Measurements from ENCODE around the gene FASN.

FASN gene

DNA sequence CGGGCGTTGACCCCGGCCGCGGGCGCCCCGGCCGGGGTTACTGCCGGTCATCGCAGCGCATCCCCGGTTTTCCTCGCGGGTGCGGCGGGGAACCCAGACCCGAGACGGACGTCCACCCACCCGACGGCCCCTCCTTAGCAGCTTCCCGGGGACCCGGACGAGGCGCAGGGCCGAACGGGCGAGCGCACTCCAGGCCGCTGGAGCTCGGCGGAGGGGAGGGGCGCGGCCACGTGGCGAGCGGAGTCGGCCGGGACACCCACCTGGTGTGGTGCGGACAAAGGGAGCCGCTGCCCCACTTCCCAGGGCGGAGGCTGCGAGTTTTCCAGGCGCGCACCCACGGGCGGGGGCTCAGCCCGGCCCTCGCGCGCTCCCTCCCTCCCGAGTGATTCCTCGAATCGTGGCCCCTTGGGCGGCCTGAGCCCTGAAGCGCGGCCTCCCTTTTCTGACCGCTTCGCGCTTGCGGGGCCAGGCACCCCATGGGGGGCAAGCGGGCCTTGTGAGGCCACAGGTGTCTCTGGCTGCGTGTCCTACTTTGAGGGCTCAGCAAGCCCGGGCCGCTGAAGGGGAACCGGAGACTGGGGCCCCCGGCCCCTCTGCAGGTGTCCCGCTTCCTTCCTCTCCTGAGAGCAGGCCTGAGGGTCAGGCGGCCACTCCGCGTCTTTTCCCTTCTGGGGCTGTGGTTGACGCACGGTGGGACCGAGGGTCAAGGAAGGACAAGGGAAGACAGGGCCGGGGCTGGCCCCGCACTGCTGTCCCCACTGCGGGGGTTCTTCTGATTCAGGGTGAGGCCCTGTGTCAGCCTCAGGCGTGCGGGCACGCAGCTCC is 1.1 kb upstream of the FASN start:
- Histone ChIP-seq H3K4me3 (ENCODE audit: low read depth, low read length) (peak overlapping the region; percentile 57), H3K79me2 (peaks cover 13% of the 10 kb centered on the region), H3K27me3 (ENCODE audit: control insufficient read depth, insufficient read depth, low read length) (no peaks in the 10 kb centered on the region), H3K4me1 (peaks cover 31% of the 10 kb centered on the region), H3K9ac (no peak overlapping the region), H3K27ac (peak overlapping the region; percentile 67), H3K4me2 (ENCODE audit: low read length) (peak overlapping the region; percentile 93), H2AFZ (peak overlapping the region; percentile 75), H3K9me3 (ENCODE audit: control insufficient read depth, low read length) (no peaks in the 10 kb centered on the region), H3K36me3 (ENCODE audit: control insufficient read depth, insufficient read depth, low read length) (no peaks in the 10 kb centered on the region)
- TF ChIP-seq, protein P1, sequence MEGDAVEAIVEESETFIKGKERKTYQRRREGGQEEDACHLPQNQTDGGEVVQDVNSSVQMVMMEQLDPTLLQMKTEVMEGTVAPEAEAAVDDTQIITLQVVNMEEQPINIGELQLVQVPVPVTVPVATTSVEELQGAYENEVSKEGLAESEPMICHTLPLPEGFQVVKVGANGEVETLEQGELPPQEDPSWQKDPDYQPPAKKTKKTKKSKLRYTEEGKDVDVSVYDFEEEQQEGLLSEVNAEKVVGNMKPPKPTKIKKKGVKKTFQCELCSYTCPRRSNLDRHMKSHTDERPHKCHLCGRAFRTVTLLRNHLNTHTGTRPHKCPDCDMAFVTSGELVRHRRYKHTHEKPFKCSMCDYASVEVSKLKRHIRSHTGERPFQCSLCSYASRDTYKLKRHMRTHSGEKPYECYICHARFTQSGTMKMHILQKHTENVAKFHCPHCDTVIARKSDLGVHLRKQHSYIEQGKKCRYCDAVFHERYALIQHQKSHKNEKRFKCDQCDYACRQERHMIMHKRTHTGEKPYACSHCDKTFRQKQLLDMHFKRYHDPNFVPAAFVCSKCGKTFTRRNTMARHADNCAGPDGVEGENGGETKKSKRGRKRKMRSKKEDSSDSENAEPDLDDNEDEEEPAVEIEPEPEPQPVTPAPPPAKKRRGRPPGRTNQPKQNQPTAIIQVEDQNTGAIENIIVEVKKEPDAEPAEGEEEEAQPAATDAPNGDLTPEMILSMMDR (IDR thresholded peaks at IDR 0.05), result no peak

GRCh38 chr17:82097919-82098168 is 192 bp downstream of the FASN start:
- Histone ChIP-seq H3K4me1 (peaks cover 25% of the 10 kb centered on the region), H3K9ac (peak overlapping the region; percentile 50)

DNA sequence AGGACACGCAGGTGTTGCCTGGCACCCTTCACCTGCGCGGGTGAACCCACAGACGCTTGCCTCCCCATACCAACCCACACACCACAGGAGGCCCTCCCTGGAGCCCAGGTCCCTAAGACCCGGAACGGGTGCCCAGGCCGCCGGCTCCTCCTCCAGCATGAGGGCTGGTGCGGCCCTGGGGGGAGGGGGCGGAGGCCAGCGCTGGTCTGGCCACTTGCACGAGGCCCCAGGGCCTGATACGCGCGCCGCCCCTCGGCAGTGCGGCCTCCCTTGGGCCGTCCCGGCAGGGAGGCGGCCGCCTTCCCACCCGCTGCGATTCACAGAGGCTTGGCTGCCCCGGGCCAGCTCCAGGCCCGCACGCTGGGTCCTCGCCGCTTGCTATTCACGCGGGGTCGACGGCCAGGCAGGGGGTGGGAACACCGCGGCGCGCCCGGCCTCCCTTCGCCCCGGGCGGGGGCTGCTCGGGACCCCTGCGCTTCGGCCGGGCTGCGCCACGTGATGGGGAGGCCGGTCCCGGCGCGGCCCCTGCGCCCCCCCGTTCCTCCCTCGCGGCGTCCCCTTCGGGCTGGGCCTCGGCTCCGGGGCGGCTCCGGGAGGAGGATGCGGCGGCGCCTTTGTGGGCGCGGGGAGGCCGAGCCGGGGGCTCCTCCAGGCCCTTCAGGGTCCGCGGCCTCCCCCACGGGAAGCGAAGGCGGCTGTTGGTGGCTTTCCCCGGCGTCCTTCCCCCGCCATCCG is 685 bp downstream of the FASN start:
- Histone ChIP-seq H3K27me3 (ENCODE audit: control insufficient read depth, insufficient read depth, low read length) (no peaks in the 10 kb centered on the region), H2AFZ (peak overlapping the region; percentile 82), H3K79me2 (peaks cover 13% of the 10 kb centered on the region), H3K4me1 (peaks cover 25% of the 10 kb centered on the region), H3K27ac (peak overlapping the region; percentile 47), H3K9me3 (ENCODE audit: control insufficient read depth, low read length) (no peaks in the 10 kb centered on the region), H3K36me3 (ENCODE audit: control insufficient read depth, insufficient read depth, low read length) (no peaks in the 10 kb centered on the region), H3K4me2 (ENCODE audit: low read length) (peak overlapping the region; percentile 89), H3K9ac (peak overlapping the region; percentile 50), H3K4me3 (ENCODE audit: low read depth, low read length) (peak overlapping the region; percentile 64)
- TF ChIP-seq, protein P1 (IDR thresholded peaks at IDR 0.05), result no peak

More at GRCh38 chr17:82097919-82098168, 192 bp downstream of the FASN start:
- H3K9me3 ChIP-seq (ENCODE audit: control insufficient read depth, low read length), result no peaks in the 10 kb centered on the region
- no peaks in the 10 kb centered on the region for H3K27me3 ChIP-seq (ENCODE audit: control insufficient read depth, insufficient read depth, low read length)
- H3K27ac ChIP-seq, result peak overlapping the region; percentile 47
- H2AFZ ChIP-seq, result peak overlapping the region; percentile 82
- no peaks in the 10 kb centered on the region for H3K36me3 ChIP-seq (ENCODE audit: control insufficient read depth, insufficient read depth, low read length)
- peak overlapping the region; percentile 89 for H3K4me2 ChIP-seq (ENCODE audit: low read length)
- TF ChIP-seq, protein P1 (IDR thresholded peaks at IDR 0.05), result no peak
- H3K4me3 ChIP-seq (ENCODE audit: low read depth, low read length), result peak overlapping the region; percentile 64
- H3K79me2 ChIP-seq, result peaks cover 13% of the 10 kb centered on the region

DNA sequence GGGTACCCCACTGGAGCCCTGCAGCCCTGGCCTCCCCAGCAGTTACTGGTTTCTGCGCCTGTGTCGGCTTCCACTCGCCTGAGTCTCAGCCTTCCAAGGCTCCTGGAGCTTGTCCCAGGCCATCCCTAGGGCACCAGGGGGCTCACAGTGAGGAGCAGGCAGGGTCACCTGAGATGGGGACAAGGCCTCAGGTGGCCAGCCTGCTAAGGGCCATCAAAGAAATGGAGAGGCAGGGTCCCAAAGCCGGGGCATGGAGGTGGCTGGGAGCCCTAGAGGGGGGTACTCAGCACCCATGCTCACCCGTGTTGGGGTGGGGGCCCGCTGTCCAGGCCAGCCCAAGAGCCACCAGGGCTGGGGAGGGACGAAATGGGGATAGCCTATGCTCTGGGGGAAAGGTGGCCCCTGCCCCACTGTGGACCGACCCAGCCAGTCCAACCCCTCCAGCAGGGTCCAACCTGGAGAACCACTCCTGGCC is 1.3 kb downstream of the FASN start:
- Histone ChIP-seq H3K9ac (no peak overlapping the region), H3K27ac (no peak overlapping the region), H3K36me3 (ENCODE audit: control insufficient read depth, insufficient read depth, low read length) (no peaks in the 10 kb centered on the region), H3K4me1 (peaks cover 23% of the 10 kb centered on the region), H3K27me3 (ENCODE audit: control insufficient read depth, insufficient read depth, low read length) (no peaks in the 10 kb centered on the region), H3K79me2 (peaks cover 13% of the 10 kb centered on the region), H3K4me2 (ENCODE audit: low read length) (peak overlapping the region; percentile 89), H3K4me3 (ENCODE audit: low read depth, low read length) (peak overlapping the region; percentile 64), H3K9me3 (ENCODE audit: control insufficient read depth, low read length) (no peaks in the 10 kb centered on the region), H2AFZ (no peak overlapping the region)
- TF ChIP-seq, protein P1 (IDR thresholded peaks at IDR 0.05), result no peak
